Body of pancreas (tissue), 4 donors: ENCODE measurements around the gene MINDY3.

Experiments used
- POLR2A ChIP-seq, 3 donors: fragments of 450-650 bp; IDR thresholded peaks; one replicate each; pipeline ENCODE4 v1.6.1; 2016; ENCODE audit warnings: antibody characterized with exemption in 3 of 3, mild to moderate bottlenecking in 2 of 3
- TF ChIP-seq, protein P1 (sequence below), 7 experiments: fragments of 450-650 bp in 4 of 7; fragments of 200-600 bp in 3 of 7; sonication (generic) in 3 of 7; IDR thresholded peaks; one replicate each; pipeline ENCODE4 v1.5.1; 2016 to 2019; ENCODE audit warnings: antibody characterized with exemption in 7 of 7

DNA sequence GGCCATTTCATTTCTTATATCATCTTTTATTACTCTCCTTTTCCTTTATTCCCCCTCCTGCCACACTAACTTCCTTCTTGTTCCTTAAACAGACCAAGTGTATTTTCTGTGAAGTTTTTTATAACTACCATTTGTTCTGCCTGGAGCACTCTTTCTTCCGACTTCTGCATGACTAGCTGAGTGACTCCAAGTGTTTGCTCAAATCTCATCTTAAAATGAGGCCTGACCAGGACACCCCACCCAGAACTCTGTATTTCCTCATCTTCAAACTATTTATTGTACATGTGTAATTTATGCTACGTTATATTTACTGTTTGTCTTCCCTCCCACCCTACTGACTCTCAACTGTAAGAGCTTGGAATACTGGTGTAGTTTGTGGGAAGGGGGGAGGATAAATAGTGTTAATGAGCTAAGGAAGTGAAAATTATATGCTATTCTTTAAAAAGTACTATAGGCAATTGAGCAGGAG is 3.2 kb downstream of the MINDY3 start:
- TF ChIP-seq, protein P1, sequence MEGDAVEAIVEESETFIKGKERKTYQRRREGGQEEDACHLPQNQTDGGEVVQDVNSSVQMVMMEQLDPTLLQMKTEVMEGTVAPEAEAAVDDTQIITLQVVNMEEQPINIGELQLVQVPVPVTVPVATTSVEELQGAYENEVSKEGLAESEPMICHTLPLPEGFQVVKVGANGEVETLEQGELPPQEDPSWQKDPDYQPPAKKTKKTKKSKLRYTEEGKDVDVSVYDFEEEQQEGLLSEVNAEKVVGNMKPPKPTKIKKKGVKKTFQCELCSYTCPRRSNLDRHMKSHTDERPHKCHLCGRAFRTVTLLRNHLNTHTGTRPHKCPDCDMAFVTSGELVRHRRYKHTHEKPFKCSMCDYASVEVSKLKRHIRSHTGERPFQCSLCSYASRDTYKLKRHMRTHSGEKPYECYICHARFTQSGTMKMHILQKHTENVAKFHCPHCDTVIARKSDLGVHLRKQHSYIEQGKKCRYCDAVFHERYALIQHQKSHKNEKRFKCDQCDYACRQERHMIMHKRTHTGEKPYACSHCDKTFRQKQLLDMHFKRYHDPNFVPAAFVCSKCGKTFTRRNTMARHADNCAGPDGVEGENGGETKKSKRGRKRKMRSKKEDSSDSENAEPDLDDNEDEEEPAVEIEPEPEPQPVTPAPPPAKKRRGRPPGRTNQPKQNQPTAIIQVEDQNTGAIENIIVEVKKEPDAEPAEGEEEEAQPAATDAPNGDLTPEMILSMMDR (IDR thresholded peaks at IDR 0.05) = no peak
- no peak for TF ChIP-seq POLR2A (IDR thresholded peaks at IDR 0.05)
